Activated CD8-positive, alpha-beta T cell treated with anti-CD3 and anti-CD28 coated beads, Interleukin-2, amount 10 ng/mL, durations not matched to agents 7 days and 5 days (primary cell): ENCODE data around the gene UGT1A7. TPM values are rescaled to one million over a fixed set of nuclear protein-coding genes. Genes with fewer than 3 reads are reported as not detected.

ENCODE experiments used
- ATAC-seq: fragments of 150-1000 bp; cut with Tn5 transposase; one replicate; pipeline ENCODE4 v1.10.0; 2021; ENCODE audit warnings: moderate library complexity
- CTCF ChIA-PET: fragments of 350-600 bp; sonication (Branson Sonifier 250); formaldehyde crosslinking; loops from one replicate; lab custom pipeline; 2021; ENCODE audit warnings: antibody characterized with exemption; lab: Charles Lee
- POLR2A ChIA-PET: fragments of 350-600 bp; sonication (Branson Sonifier 250); formaldehyde crosslinking; loops from one replicate; lab custom pipeline; 2021; ENCODE audit warnings: antibody characterized with exemption; lab: Charles Lee
- DNase-seq: peaks from one replicate; pipeline ENCODE4 v3.0.0-alpha.2; 2020
- H3K27ac Mint-ChIP-seq: one replicate; pipeline ENCODE4 v1.8.0; 2021; ENCODE audit warnings: mild to moderate bottlenecking, mixed read lengths
- H3K27me3 Mint-ChIP-seq: one replicate; pipeline ENCODE4 v1.8.0; 2021; ENCODE audit warnings: low read depth, mixed read lengths
- H3K36me3 Mint-ChIP-seq: one replicate; pipeline ENCODE4 v1.8.0; 2021; ENCODE audit warnings: low read depth, mixed read lengths
- H3K4me1 Mint-ChIP-seq: one replicate; pipeline ENCODE4 v1.8.0; 2021; ENCODE audit warnings: low read depth, mixed read lengths
- H3K4me3 Mint-ChIP-seq: one replicate; pipeline ENCODE4 v1.8.0; 2021; ENCODE audit warnings: mild to moderate bottlenecking, mixed read lengths
- H3K9me3 Mint-ChIP-seq: one replicate; pipeline ENCODE4 v1.8.0; 2022; ENCODE audit warnings: mixed read lengths; ENCODE audit not compliant: insufficient read depth
- total RNA-seq, 2 experiments: library from RNA; stranded (reverse); gene quantifications; one replicate each; pipeline ENCODE4 v1.2.3, GENCODE V29; 2021

Gene UGT1A7
- total RNA-seq, 2 experiments from 2014 or later, result not detected

DNA sequence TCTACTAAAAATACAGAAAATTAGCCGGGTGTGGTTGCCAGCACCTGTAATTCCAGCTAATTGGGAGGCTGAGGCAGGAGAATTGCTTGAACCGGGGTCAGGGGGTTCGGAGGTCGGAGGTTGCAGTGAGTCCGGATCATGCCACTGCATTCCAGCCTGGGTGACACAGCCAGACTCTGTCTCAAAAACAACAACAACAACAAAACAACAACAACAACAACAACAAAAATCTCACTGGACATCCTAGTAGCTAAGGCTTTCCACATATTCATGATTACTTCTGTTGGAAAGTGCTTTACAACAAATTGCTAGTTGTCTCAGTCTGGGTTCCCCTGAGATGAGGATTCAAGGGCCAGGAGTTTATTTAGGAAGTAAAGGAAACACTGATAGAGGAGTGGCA lies 92.2 kb downstream of the UGT1A7 start:
- Mint-ChIP-seq H3K36me3 (no peaks in the 10 kb centered on the region), H3K27me3 (peaks cover under 1% of the 10 kb centered on the region), H3K4me1 (no peaks in the 10 kb centered on the region), H3K27ac (no peak overlapping the region), H3K9me3 (no peaks in the 10 kb centered on the region), H3K4me3 (no peak overlapping the region)
- DNase-seq (no peak), ATAC-seq (no peak)
- ChIA-PET POLR2A (no interaction called here), CTCF (no interaction called here)

DNA sequence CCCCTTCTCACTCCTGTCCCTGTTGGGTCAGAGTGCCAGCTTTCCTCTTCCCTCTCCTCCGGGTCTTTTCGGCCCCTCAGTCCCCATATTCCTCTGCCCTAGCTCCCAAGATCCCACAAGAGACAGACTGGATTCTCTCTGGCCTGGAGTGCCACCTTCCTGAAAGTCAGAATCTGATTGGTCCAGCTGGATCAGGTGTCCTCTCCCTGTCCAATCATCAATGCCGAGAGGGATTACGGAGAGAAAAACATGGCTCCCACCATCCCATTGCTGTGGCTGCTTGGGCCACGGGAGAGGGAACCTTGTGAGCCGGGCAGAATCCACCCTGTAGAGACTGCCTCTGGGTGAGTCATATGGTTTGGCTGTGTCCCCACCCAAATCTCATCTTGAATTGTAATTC lies 93.7 kb downstream of the UGT1A7 start:
- H3K27me3 Mint-ChIP-seq, result peaks cover 2% of the 10 kb centered on the region
- ATAC-seq, result no peak
- POLR2A ChIA-PET, result no interaction called here
- CTCF ChIA-PET, result no interaction called here
- H3K4me1 Mint-ChIP-seq, result no peaks in the 10 kb centered on the region
- no peaks in the 10 kb centered on the region for H3K36me3 Mint-ChIP-seq
- H3K4me3 Mint-ChIP-seq, result no peak overlapping the region
- no peaks in the 10 kb centered on the region for H3K9me3 Mint-ChIP-seq
- no peak overlapping the region for H3K27ac Mint-ChIP-seq
- DNase-seq, result no peak

DNA sequence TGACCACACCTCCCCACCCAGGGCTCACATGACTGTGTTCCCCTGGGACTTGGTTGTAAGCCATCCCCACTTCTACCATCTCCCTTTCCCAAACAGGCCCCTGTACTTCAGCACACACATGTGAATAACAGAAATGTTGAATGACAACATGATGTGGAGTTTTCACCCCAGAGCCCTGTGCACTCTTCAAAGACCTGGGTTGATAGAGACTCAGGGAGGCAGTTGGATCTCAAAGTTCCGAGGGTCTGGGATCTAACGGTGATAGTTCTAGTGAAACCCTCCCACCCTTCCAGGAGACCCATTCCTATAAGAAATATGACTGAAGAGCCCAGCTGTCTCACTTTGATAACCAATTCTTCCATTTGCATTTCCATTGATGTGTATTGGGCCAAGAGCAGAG lies 96.3 kb downstream of the UGT1A7 start, which contains the start of gene MROH2A:
Gene MROH2A, plus strand, starts transcription at position 301 of the 400 bp plus-strand sequence. CDS start 1,029 bp downstream, outside the sequence.
- ChIA-PET POLR2A (interaction anchor here (0.7 kb wide), 1 partner anchor 63 kb away, joined by 3 read pairs; no protein-coding TSS in a partner anchor), CTCF (no interaction called here)
- no peak within 1 kb of the TSS for H3K4me3 Mint-ChIP-seq
- H3K4me1 Mint-ChIP-seq, result no peaks in the 10 kb centered on the region
- DNase-seq (no peak), ATAC-seq (no peak)
- no peaks in the 10 kb centered on the region for H3K36me3 Mint-ChIP-seq
- H3K27ac Mint-ChIP-seq, result no peak within 1 kb of the TSS
- H3K27me3 Mint-ChIP-seq, result peaks cover 17% of the 10 kb centered on the region
- no peaks in the 10 kb centered on the region for H3K9me3 Mint-ChIP-seq

DNA sequence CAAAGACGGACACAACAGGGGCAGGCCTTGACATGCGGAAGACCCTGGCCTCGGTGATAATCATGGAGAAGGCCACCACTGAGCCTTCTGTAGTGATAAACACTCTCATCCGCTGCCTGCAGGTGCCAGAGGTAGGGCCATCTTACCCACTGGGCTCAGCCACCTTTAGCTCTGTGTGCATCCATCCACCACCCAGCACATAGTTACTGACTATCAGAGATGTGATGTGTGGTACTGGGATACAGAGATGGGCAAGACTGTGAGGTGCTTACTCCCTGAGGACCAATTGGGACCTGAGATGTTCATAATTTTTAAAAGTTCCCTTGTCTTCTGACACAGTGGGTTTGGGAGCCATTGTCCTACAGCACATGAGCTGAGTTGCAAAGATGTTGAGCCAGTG lies 98.0 kb downstream of the UGT1A7 start:
- Mint-ChIP-seq H3K4me1 (no peaks in the 10 kb centered on the region), H3K4me3 (no peak overlapping the region), H3K27me3 (peaks cover 19% of the 10 kb centered on the region), H3K36me3 (no peaks in the 10 kb centered on the region), H3K9me3 (no peaks in the 10 kb centered on the region), H3K27ac (no peak overlapping the region)
- DNase-seq (no peak), ATAC-seq (no peak)
- ChIA-PET POLR2A (no interaction called here), CTCF (no interaction called here)

DNA sequence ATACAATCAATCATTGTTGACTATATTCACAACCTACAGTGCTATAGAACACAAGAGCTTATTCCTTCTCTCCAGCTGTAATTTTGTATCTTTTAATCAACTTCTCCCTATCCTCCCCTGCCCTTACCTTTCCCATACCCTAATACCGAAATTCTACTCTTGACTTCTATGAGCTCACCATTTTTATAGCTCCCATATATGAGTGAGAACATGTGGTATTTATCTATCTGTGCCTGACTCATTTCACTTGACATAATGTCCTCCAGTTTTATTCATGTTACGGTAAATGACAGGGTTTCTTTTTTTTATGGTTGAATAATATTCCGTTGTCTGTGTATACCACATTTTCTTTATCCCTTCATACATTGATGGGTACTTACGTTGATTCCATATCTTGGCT lies 99.1 kb downstream of the UGT1A7 start:
- Mint-ChIP-seq H3K4me3 (no peak overlapping the region), H3K9me3 (no peaks in the 10 kb centered on the region), H3K36me3 (no peaks in the 10 kb centered on the region), H3K4me1 (no peaks in the 10 kb centered on the region), H3K27me3 (peaks cover 19% of the 10 kb centered on the region), H3K27ac (no peak overlapping the region)
- DNase-seq (no peak), ATAC-seq (no peak)
- ChIA-PET POLR2A (no interaction called here), CTCF (no interaction called here)

DNA sequence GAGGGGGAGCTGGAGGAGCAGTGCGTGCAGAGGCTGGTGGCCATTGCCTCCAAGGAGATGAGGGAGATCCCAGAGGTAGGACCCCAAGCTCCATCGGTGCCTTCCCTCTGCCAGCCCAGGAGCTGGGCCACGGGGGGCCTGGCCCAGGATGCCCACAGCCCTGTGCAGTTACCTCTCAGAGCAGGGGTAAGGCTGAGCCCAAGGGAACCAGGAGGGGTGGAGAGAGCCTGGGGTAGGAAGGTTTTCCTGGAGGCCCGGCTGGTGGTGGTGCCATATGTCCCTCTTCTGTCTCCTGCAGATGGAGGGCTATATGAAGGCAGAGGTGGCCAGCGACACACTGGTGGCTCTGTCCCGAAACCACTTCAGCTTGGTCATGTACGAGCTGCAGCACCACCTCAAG lies 107.9 kb downstream of the UGT1A7 start:
- H3K9me3 Mint-ChIP-seq, result no peaks in the 10 kb centered on the region
- ChIA-PET POLR2A (no interaction called here), CTCF (no interaction called here)
- no peak for DNase-seq
- H3K27me3 Mint-ChIP-seq, result no peaks in the 10 kb centered on the region
- no peak for ATAC-seq
- H3K4me1 Mint-ChIP-seq, result no peaks in the 10 kb centered on the region
- H3K4me3 Mint-ChIP-seq, result no peak overlapping the region
- no peak overlapping the region for H3K27ac Mint-ChIP-seq
- H3K36me3 Mint-ChIP-seq, result no peaks in the 10 kb centered on the region

DNA sequence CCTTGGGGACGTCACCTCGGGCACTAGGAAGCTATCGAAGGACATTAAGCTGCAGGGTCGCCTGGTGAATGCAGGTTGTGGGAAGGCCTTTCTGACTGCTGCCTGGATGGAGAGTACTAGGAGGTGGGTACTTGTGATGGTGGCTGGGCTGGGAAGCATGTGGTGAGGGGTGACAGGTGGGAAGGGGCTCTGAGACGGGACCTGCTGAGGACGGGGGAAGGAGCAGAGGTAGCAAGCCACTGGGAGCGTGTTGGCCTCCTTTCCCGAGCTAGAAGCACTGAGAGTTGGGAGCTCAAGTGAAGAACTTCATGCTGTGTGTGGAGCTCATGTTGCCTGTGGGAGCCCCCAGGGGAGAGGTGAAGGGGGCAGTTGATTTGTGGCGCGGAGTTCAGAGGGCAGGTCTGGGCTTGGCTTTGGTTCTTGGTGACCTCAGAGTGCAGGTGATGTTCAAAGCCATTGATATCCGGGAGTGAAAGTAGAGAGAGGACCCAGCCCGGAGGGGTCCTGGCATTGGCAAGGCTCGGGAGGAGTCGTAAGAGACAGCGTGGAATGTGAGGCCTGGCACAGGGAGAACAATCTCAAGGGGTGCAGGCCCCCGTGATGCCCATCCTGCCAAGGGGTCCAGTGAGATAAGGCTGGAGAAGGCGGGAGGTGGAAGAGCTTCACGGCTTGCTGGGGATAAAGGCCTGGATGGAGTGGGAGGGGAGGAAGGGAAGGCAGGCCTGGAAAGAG lies 109.6 kb downstream of the UGT1A7 start:
- CTCF ChIA-PET, result interaction anchor here (0.7 kb wide), 1 partner anchor 227 kb away, joined by 3 read pairs; no protein-coding TSS in a partner anchor
- peak; percentile 4 for DNase-seq
- Mint-ChIP-seq H3K4me3 (no peak overlapping the region), H3K27ac (no peak overlapping the region), H3K27me3 (no peaks in the 10 kb centered on the region), H3K9me3 (no peaks in the 10 kb centered on the region), H3K36me3 (no peaks in the 10 kb centered on the region), H3K4me1 (no peaks in the 10 kb centered on the region)
- ATAC-seq, result no peak
- POLR2A ChIA-PET, result no interaction called here

DNA sequence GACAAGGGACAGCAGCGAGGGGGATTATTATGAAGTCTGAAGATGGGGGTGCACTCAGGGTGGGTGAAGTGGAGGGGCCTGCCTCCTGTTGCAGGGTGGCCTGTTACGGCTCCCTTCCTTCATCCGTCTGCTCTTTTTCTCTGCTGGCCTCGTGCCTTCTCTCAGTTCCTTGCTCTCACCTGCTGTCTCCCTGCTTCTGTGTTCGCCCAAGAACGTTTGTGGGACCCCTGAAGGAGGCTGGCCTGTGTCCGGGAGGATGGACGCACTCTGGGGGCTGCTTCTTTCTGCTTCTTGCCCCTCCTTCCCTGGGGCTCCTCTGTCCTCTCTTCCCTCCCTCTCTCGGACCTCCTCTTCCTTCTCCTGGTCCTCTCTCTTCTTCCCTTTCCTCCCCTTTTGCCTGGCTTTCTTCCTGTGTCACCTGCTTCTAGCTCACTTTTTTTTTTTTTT lies 110.2 kb downstream of the UGT1A7 start:
- Mint-ChIP-seq H3K36me3 (no peaks in the 10 kb centered on the region), H3K4me1 (no peaks in the 10 kb centered on the region), H3K9me3 (no peaks in the 10 kb centered on the region), H3K4me3 (no peak overlapping the region), H3K27ac (no peak overlapping the region), H3K27me3 (no peaks in the 10 kb centered on the region)
- ChIA-PET CTCF (no interaction called here), POLR2A (no interaction called here)
- no peak for DNase-seq
- no peak for ATAC-seq

DNA sequence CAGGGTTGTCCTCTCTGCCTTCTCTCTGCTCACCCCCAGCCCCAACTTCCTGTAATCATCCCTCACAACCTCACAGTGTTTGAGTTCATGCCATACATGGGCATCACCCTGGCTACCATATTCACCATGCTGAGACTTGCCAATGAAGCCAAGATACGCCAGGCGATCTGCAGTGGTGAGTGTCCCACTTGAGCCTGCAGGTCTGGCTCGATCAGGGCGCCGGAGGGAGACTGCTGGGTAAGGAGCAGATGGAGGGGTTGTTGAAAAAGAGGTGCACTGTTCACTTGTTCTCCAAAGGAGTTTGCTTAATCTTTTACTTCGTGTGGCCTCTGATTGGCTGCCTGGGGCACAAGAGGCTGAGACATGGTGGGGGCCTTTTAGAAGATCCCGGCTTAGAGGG lies 111.0 kb downstream of the UGT1A7 start:
- no peak overlapping the region for H3K4me3 Mint-ChIP-seq
- H3K27me3 Mint-ChIP-seq, result no peaks in the 10 kb centered on the region
- H3K36me3 Mint-ChIP-seq, result no peaks in the 10 kb centered on the region
- no peaks in the 10 kb centered on the region for H3K9me3 Mint-ChIP-seq
- H3K4me1 Mint-ChIP-seq, result no peaks in the 10 kb centered on the region
- POLR2A ChIA-PET, result no interaction called here
- DNase-seq (no peak), ATAC-seq (no peak)
- H3K27ac Mint-ChIP-seq, result no peak overlapping the region
- CTCF ChIA-PET, result no interaction called here

DNA sequence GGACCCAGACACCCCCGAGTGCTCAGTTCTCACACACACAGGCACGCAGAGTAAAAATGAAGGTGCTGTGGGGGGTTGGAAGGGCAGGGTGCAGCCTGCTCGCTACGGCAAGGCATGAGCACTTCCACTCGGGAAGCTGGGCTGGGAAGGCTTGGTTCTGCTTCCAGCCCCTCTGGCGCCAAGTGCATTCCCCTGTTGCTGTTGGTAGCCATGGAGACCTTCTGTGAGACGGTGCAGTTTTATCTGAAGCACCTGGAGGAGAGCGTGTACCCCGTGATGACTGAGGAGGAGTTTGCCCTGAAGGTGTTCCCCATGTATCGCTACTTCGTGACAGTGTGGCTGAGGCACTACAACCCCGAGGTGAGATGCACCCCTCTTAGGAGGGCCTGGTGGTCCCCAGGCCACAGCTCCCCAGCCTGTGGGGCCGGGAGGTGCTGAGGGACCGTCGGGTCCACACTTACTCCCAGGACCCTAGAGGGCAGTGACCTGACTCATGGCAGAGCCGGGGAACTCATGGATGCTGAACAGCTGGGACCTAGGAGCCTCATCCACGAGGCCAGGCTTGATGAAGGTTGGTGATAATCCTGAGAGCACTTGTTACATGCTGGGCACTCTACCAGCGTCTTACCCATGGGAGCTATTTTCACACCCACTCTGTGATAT lies 111.9 kb downstream of the UGT1A7 start:
- H3K27me3 Mint-ChIP-seq, result no peaks in the 10 kb centered on the region
- H3K4me1 Mint-ChIP-seq, result no peaks in the 10 kb centered on the region
- DNase-seq (no peak), ATAC-seq (no peak)
- POLR2A ChIA-PET, result no interaction called here
- no peaks in the 10 kb centered on the region for H3K36me3 Mint-ChIP-seq
- no peak overlapping the region for H3K27ac Mint-ChIP-seq
- no peak overlapping the region for H3K4me3 Mint-ChIP-seq
- H3K9me3 Mint-ChIP-seq, result no peaks in the 10 kb centered on the region
- CTCF ChIA-PET, result no interaction called here

DNA sequence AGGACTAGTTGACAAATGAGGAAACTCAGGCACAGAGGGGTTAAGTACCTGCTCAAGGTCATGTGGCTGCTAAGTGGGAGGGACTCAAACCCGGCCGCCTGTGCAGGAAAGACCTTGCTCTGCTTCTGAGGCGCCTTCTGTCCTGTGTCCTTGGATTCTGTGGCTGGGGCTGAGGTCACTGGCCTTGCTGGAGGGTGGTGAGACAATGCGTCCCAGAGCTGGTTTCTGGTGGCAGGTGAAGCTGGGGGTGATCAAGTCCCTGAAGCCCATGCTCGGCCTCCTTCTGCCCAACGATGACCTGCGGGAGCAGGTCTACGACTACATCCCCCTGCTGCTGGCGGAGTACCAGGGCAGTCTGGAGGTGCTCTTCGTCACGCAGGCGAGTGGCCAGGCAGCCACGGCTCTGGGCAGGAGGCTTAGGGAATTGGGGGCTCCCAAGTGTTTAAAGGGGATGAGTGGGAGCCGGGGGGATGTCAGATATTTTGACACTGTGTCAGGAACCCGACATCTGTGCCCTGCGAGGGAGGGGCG lies 112.5 kb downstream of the UGT1A7 start:
- ATAC-seq (no peak), DNase-seq (no peak)
- no peaks in the 10 kb centered on the region for H3K27me3 Mint-ChIP-seq
- H3K9me3 Mint-ChIP-seq, result no peaks in the 10 kb centered on the region
- no peaks in the 10 kb centered on the region for H3K36me3 Mint-ChIP-seq
- POLR2A ChIA-PET, result no interaction called here
- H3K4me3 Mint-ChIP-seq, result no peak overlapping the region
- H3K4me1 Mint-ChIP-seq, result no peaks in the 10 kb centered on the region
- CTCF ChIA-PET, result no interaction called here
- H3K27ac Mint-ChIP-seq, result no peak overlapping the region

DNA sequence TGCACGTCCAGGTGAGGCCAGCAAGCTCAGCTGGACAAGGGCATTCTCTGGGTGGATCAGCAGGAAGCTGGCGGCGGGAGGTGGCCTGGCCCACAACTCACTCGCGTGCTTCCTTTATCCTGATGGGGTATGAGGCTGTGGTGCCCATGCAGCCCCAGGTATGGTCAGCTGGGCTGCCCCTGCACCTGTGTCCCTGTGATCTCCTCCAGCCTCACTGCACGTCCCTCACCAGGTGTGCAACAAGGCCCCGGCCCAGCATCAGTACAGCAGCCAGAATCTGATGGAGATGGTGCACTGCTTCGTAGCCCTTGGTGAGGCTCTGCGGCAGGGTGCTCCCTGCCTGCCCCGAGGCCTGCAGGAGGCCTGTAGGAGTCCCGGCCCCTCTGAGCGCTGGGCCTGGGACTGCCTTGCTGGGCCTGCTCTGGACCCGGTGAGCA lies 114.1 kb downstream of the UGT1A7 start:
- no peak for ATAC-seq
- DNase-seq, result no peak
- no peaks in the 10 kb centered on the region for H3K27me3 Mint-ChIP-seq
- ChIA-PET CTCF (no interaction called here), POLR2A (no interaction called here)
- no peaks in the 10 kb centered on the region for H3K9me3 Mint-ChIP-seq
- no peak overlapping the region for H3K27ac Mint-ChIP-seq
- no peak overlapping the region for H3K4me3 Mint-ChIP-seq
- no peaks in the 10 kb centered on the region for H3K4me1 Mint-ChIP-seq
- H3K36me3 Mint-ChIP-seq, result no peaks in the 10 kb centered on the region
